SK-N-MC (cell line): ENCODE results near the gene MACROD2.

Experiments
- EZH2 ChIP-seq: fragments of 200-600 bp; sonication (generic); IDR thresholded peaks from one replicate; pipeline ENCODE4 v1.6.1; 2017; ENCODE audit warnings: antibody characterized with exemption
- POLR2AphosphoS5 ChIP-seq: IDR thresholded peaks from 2 replicates; pipeline ENCODE4 v1.6.1; 2012; ENCODE audit warnings: mild to moderate bottlenecking, low read depth, low read length, borderline replicate concordance

DNA sequence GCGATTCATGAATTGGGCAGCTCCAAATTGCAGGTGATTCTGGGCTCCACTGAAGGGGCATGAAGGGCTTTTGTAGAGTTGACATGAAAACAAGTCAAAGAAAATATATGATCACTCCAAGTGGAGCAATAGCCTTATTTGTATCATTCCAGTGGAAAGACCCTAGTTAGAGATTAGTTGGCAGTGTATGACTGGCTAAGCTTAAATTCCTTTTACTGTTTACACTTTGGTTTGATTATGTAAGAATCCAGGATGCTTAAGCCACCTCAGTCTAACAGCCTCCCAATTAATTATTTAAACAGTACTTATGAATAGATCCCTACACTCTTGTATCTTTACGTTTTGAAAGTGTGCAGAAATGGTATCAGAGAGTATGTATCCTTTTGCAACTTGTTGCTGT is 1865.5 kb downstream of the MACROD2 start:
- TF ChIP-seq EZH2 (no peak), POLR2AphosphoS5 (no peak)
